HG03571 (cell line): ENCODE data around the gene FOSB.

Source experiments
- ATAC-seq: cut with Tn5 transposase; IDR thresholded peaks from one replicate; pipeline ENCODE4 v1.9.1; 2021; ENCODE audit not compliant: unreplicated experiment

Gene FOSB

GRCh38 chr19:45467115-45467455, 711 bp upstream of the FOSB start:
- no peak for ATAC-seq

GRCh38 chr19:45468159-45468651, 409 bp downstream of the FOSB start:
- ATAC-seq: no peak

- ATAC-seq: peak; percentile 25
Measured at GRCh38 chr19:45468803-45469131, 971 bp downstream of the FOSB start.

- ATAC-seq: peak; percentile 45
Measured at GRCh38 chr19:45469132-45469944, 1.5 kb downstream of the FOSB start.

GRCh38 chr19:45469945-45470761, 2.4 kb downstream of the FOSB start:
- ATAC-seq: no peak

GRCh38 chr19:45470762-45471081, 2.9 kb downstream of the FOSB start:
- ATAC-seq: no peak

- ATAC-seq: no peak
Measured at GRCh38 chr19:45471111-45471930, 3.5 kb downstream of the FOSB start.

- ATAC-seq: no peak
Measured at GRCh38 chr19:45471931-45472562, 4.3 kb downstream of the FOSB start.

- no peak for ATAC-seq
Measured at GRCh38 chr19:45472563-45473366, 5.0 kb downstream of the FOSB start.

- ATAC-seq: no peak
Measured at GRCh38 chr19:45473367-45473681, 5.5 kb downstream of the FOSB start.

GRCh38 chr19:45473682-45474605, 6.1 kb downstream of the FOSB start:
- no peak for ATAC-seq

- no peak for ATAC-seq
Measured at GRCh38 chr19:45474606-45475521, 7.1 kb downstream of the FOSB start.

GRCh38 chr19:45475537-45476291, 7.9 kb downstream of the FOSB start:
- no peak for ATAC-seq

- no peak for ATAC-seq
Measured at GRCh38 chr19:45476304-45476703, 8.5 kb downstream of the FOSB start.

- ATAC-seq: no peak
Measured at GRCh38 chr19:45477186-45477585, 9.4 kb downstream of the FOSB start.

GRCh38 chr19:45477713-45478453, 10.1 kb downstream of the FOSB start:
- no peak for ATAC-seq
